Upper lobe of left lung (tissue), 4 donors: Measurements from ENCODE around the gene COL23A1.

Experiments used
- EP300 ChIP-seq, 4 donors: sonication (generic); formaldehyde crosslinking; IDR thresholded peaks; one replicate each; pipeline ENCODE4 v1.5.1; 2017; ENCODE audit warnings: antibody characterized with exemption in 4 of 4, control low read depth in 2 of 4
- POLR2A ChIP-seq, 4 donors: fragments of 450-650 bp; IDR thresholded peaks; one replicate each; pipeline ENCODE4 v1.5.1; 2016 to 2017; ENCODE audit warnings: antibody characterized with exemption in 4 of 4, mild to moderate bottlenecking in 2 of 4
- POLR2AphosphoS5 ChIP-seq, 2 donors: sonication (generic); formaldehyde crosslinking; IDR thresholded peaks; one replicate each; pipeline ENCODE4 v1.5.1; 2017; ENCODE audit warnings: antibody characterized with exemption in 2 of 2
- TF ChIP-seq, protein P1 (sequence below), 6 experiments: fragments of 450-650 bp in 4 of 6; fragments of 200-600 bp in 2 of 6; sonication (generic) in 2 of 6; IDR thresholded peaks; one replicate each; pipeline ENCODE4 v1.5.1; 2016 to 2019; ENCODE audit warnings: antibody characterized with exemption in 6 of 6

DNA sequence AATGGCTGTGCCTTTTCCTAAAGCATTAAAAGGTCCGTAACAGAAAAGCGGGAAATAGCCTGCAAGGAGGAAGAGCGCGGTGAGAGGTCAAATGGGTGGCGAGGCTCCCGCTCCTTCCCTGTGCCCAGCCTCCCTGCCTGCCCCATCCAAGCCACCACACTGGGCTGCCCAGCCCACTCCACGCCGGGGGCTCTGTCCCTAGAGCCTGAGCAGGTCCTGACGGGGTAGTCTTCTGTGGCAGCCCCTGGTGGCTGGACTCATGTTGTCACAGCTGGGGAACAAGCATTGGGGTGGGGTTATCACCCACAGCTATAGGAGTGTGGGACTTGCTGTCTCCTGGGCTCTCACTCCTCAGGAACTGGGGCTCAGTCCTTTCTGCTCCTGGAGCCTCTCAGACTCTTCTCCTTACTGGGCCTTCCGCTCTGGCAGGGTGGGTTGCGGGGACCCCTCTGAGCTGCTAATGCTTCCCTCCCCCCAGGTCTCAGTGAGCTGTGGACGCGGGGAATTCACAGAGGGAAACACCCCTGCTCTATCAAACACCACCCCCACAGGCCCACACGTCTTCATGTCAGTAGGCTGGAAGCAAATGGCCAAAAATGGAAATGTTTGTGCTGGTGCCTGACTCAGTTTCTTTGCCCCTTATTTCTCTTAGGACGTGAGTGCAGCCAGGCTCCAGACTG is 205.2 kb downstream of the COL23A1 start:
- TF ChIP-seq, protein P1, sequence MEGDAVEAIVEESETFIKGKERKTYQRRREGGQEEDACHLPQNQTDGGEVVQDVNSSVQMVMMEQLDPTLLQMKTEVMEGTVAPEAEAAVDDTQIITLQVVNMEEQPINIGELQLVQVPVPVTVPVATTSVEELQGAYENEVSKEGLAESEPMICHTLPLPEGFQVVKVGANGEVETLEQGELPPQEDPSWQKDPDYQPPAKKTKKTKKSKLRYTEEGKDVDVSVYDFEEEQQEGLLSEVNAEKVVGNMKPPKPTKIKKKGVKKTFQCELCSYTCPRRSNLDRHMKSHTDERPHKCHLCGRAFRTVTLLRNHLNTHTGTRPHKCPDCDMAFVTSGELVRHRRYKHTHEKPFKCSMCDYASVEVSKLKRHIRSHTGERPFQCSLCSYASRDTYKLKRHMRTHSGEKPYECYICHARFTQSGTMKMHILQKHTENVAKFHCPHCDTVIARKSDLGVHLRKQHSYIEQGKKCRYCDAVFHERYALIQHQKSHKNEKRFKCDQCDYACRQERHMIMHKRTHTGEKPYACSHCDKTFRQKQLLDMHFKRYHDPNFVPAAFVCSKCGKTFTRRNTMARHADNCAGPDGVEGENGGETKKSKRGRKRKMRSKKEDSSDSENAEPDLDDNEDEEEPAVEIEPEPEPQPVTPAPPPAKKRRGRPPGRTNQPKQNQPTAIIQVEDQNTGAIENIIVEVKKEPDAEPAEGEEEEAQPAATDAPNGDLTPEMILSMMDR (IDR thresholded peaks at IDR 0.05), result no peak
- TF ChIP-seq EP300 (IDR thresholded peaks at IDR 0.05) (no peak), POLR2AphosphoS5 (IDR thresholded peaks at IDR 0.05) (no peak), POLR2A (IDR thresholded peaks at IDR 0.05) (no peak)
